T-helper 2 cell treated with Interferon-gamma antibody and Interleukin-4, amounts not matched to agents 5 μg/mL and 100 μg/mL, for 36 hours (primary cell): ENCODE measurements around the gene CDSN.
A peak's percentile ranks its signal among the peaks of the same experiment; 100 is the strongest.

Experiments
- DNase-seq: peaks from one replicate; pipeline ENCODE4 v3.0.0; 2021; ENCODE audit warnings: low spot score
- H3K27ac Mint-ChIP-seq: one replicate; pipeline ENCODE4 v1.8.0; 2021; ENCODE audit warnings: mild to moderate bottlenecking, mixed read lengths
- H3K27me3 Mint-ChIP-seq: one replicate; pipeline ENCODE4 v1.8.0; 2021; ENCODE audit warnings: low read depth, mixed read lengths
- H3K36me3 Mint-ChIP-seq: one replicate; pipeline ENCODE4 v1.8.0; 2021; ENCODE audit warnings: low read depth, mixed read lengths
- H3K4me1 Mint-ChIP-seq: one replicate; pipeline ENCODE4 v1.8.0; 2021; ENCODE audit warnings: low read depth, mixed read lengths
- H3K4me3 Mint-ChIP-seq: one replicate; pipeline ENCODE4 v1.8.0; 2022; ENCODE audit warnings: mild to moderate bottlenecking, moderate library complexity, mixed read lengths
- H3K9me3 Mint-ChIP-seq: one replicate; pipeline ENCODE4 v1.8.0; 2021; ENCODE audit warnings: mixed read lengths

Gene CDSN

GRCh38 chr6:31092769-31093505, 27.3 kb downstream of the CDSN start:
- H3K27ac Mint-ChIP-seq = no peak overlapping the region
- no peaks in the 10 kb centered on the region for H3K36me3 Mint-ChIP-seq
- no peak overlapping the region for H3K4me3 Mint-ChIP-seq
- no peaks in the 10 kb centered on the region for H3K9me3 Mint-ChIP-seq
- H3K27me3 Mint-ChIP-seq = peaks cover 3% of the 10 kb centered on the region
- peaks cover 15% of the 10 kb centered on the region for H3K4me1 Mint-ChIP-seq
- DNase-seq = no peak

- H3K4me1 Mint-ChIP-seq = peaks cover 17% of the 10 kb centered on the region
- H3K27me3 Mint-ChIP-seq = peaks cover 5% of the 10 kb centered on the region
- DNase-seq = no peak
- H3K9me3 Mint-ChIP-seq = no peaks in the 10 kb centered on the region
- H3K36me3 Mint-ChIP-seq = no peaks in the 10 kb centered on the region
- H3K27ac Mint-ChIP-seq = no peak overlapping the region
- H3K4me3 Mint-ChIP-seq = no peak overlapping the region
Observed at GRCh38 chr6:31092238-31092637, 28.0 kb downstream of the CDSN start.

GRCh38 chr6:31091680-31092079, 28.6 kb downstream of the CDSN start:
- Mint-ChIP-seq H3K4me3 (no peak overlapping the region), H3K4me1 (peaks cover 19% of the 10 kb centered on the region), H3K27ac (no peak overlapping the region), H3K9me3 (no peaks in the 10 kb centered on the region), H3K36me3 (no peaks in the 10 kb centered on the region), H3K27me3 (peaks cover 5% of the 10 kb centered on the region)
- no peak for DNase-seq

- no peak for DNase-seq
- peaks cover 19% of the 10 kb centered on the region for H3K4me1 Mint-ChIP-seq
- no peak overlapping the region for H3K27ac Mint-ChIP-seq
- H3K9me3 Mint-ChIP-seq = no peaks in the 10 kb centered on the region
- H3K27me3 Mint-ChIP-seq = peaks cover 6% of the 10 kb centered on the region
- no peak overlapping the region for H3K4me3 Mint-ChIP-seq
- H3K36me3 Mint-ChIP-seq = no peaks in the 10 kb centered on the region
Observed at GRCh38 chr6:31090973-31091364, 29.3 kb downstream of the CDSN start.

- Mint-ChIP-seq H3K27ac (no peak overlapping the region), H3K4me1 (peaks cover 19% of the 10 kb centered on the region), H3K36me3 (no peaks in the 10 kb centered on the region), H3K9me3 (no peaks in the 10 kb centered on the region), H3K4me3 (no peak overlapping the region), H3K27me3 (peaks cover 10% of the 10 kb centered on the region)
- DNase-seq = no peak
Observed at GRCh38 chr6:31090275-31090972, 29.8 kb downstream of the CDSN start.

GRCh38 chr6:31087494-31088089, 32.7 kb downstream of the CDSN start:
- peak; percentile 79 for DNase-seq
- Mint-ChIP-seq H3K36me3 (no peaks in the 10 kb centered on the region), H3K27me3 (peaks cover 16% of the 10 kb centered on the region), H3K9me3 (no peaks in the 10 kb centered on the region), H3K27ac (no peak overlapping the region), H3K4me1 (peaks cover 9% of the 10 kb centered on the region), H3K4me3 (no peak overlapping the region)

- H3K4me1 Mint-ChIP-seq = peaks cover 9% of the 10 kb centered on the region
- no peak overlapping the region for H3K4me3 Mint-ChIP-seq
- H3K9me3 Mint-ChIP-seq = no peaks in the 10 kb centered on the region
- H3K36me3 Mint-ChIP-seq = no peaks in the 10 kb centered on the region
- no peak overlapping the region for H3K27ac Mint-ChIP-seq
- H3K27me3 Mint-ChIP-seq = peaks cover 21% of the 10 kb centered on the region
- DNase-seq = no peak
Observed at GRCh38 chr6:31086788-31087440, 33.3 kb downstream of the CDSN start.

GRCh38 chr6:31083742-31084354, 36.4 kb downstream of the CDSN start:
- peaks cover 15% of the 10 kb centered on the region for H3K4me1 Mint-ChIP-seq
- no peak overlapping the region for H3K4me3 Mint-ChIP-seq
- H3K36me3 Mint-ChIP-seq = no peaks in the 10 kb centered on the region
- DNase-seq = peak; percentile 17
- H3K27ac Mint-ChIP-seq = no peak overlapping the region
- H3K9me3 Mint-ChIP-seq = no peaks in the 10 kb centered on the region
- H3K27me3 Mint-ChIP-seq = peaks cover 27% of the 10 kb centered on the region

GRCh38 chr6:31081872-31082271, 38.4 kb downstream of the CDSN start:
- Mint-ChIP-seq H3K4me3 (no peak overlapping the region), H3K4me1 (peaks cover 8% of the 10 kb centered on the region), H3K36me3 (no peaks in the 10 kb centered on the region), H3K9me3 (no peaks in the 10 kb centered on the region), H3K27me3 (peaks cover 28% of the 10 kb centered on the region), H3K27ac (no peak overlapping the region)
- DNase-seq = no peak

- H3K4me1 Mint-ChIP-seq = peaks cover 6% of the 10 kb centered on the region
- H3K27me3 Mint-ChIP-seq = peaks cover 18% of the 10 kb centered on the region
- H3K27ac Mint-ChIP-seq = no peak overlapping the region
- peak overlapping the region; percentile 26 for H3K4me3 Mint-ChIP-seq
- peak; percentile 49 for DNase-seq
- no peaks in the 10 kb centered on the region for H3K36me3 Mint-ChIP-seq
- H3K9me3 Mint-ChIP-seq = no peaks in the 10 kb centered on the region
Observed at GRCh38 chr6:31079656-31080261, 40.5 kb downstream of the CDSN start.

- no peak overlapping the region for H3K27ac Mint-ChIP-seq
Observed at GRCh38 chr6:31076611-31077010, 43.6 kb downstream of the CDSN start.

GRCh38 chr6:31075528-31075927, 44.7 kb downstream of the CDSN start:
- peaks cover 11% of the 10 kb centered on the region for H3K27me3 Mint-ChIP-seq
- peaks cover 6% of the 10 kb centered on the region for H3K4me1 Mint-ChIP-seq
- H3K27ac Mint-ChIP-seq = no peak overlapping the region
- no peaks in the 10 kb centered on the region for H3K9me3 Mint-ChIP-seq
- no peak for DNase-seq
- no peak overlapping the region for H3K4me3 Mint-ChIP-seq
- H3K36me3 Mint-ChIP-seq = no peaks in the 10 kb centered on the region

More at GRCh38 chr6:31076611-31077010, 43.6 kb downstream of the CDSN start:
- H3K4me3 Mint-ChIP-seq = no peak overlapping the region
- no peaks in the 10 kb centered on the region for H3K36me3 Mint-ChIP-seq
- H3K9me3 Mint-ChIP-seq = no peaks in the 10 kb centered on the region
- no peak for DNase-seq
- peaks cover 12% of the 10 kb centered on the region for H3K27me3 Mint-ChIP-seq
- H3K4me1 Mint-ChIP-seq = peaks cover 6% of the 10 kb centered on the region

GRCh38 chr6:31074401-31074800, 45.8 kb downstream of the CDSN start:
- peaks cover 1% of the 10 kb centered on the region for H3K4me1 Mint-ChIP-seq

More at GRCh38 chr6:31074401-31074800, 45.8 kb downstream of the CDSN start:
- Mint-ChIP-seq H3K27ac (no peak overlapping the region), H3K36me3 (no peaks in the 10 kb centered on the region), H3K4me3 (no peak overlapping the region), H3K27me3 (peaks cover 7% of the 10 kb centered on the region), H3K9me3 (no peaks in the 10 kb centered on the region)
- no peak for DNase-seq
